HG03095 (cell line): ENCODE measurements around the gene CRYGC.

ENCODE experiments used
- ATAC-seq: cut with Tn5 transposase; IDR thresholded peaks from one replicate; pipeline ENCODE4 v1.9.1; 2021; ENCODE audit warnings: moderate library complexity; ENCODE audit not compliant: unreplicated experiment

CRYGC gene

GRCh38 chr2:208129744-208130711 is at the start of gene CRYGC:
Gene CRYGC (minus strand): TSS chr2:208129828. CDS start chr2:208129792, 36 bp downstream.
- ATAC-seq, result no peak

- ATAC-seq, result no peak
Observed at GRCh38 chr2:208179028-208179609, 49.5 kb upstream of the CRYGC start.

GRCh38 chr2:208175840-208176153 is 46.2 kb upstream of the CRYGC start:
- no peak for ATAC-seq

GRCh38 chr2:208175069-208175839 is 45.6 kb upstream of the CRYGC start:
- ATAC-seq, result peak; percentile 98

GRCh38 chr2:208174144-208174543 is 44.5 kb upstream of the CRYGC start:
- ATAC-seq, result no peak

- ATAC-seq, result no peak
Observed at GRCh38 chr2:208172125-208172524, 42.5 kb upstream of the CRYGC start.

- no peak for ATAC-seq
Observed at GRCh38 chr2:208164951-208165755, 35.5 kb upstream of the CRYGC start.

- no peak for ATAC-seq
Observed at GRCh38 chr2:208163489-208163888, 33.9 kb upstream of the CRYGC start, which contains the start of gene CRYGA. Gene CRYGA (minus strand): TSS chr2:208163589. CDS start chr2:208163556, 33 bp downstream.

- ATAC-seq, result no peak
Observed at GRCh38 chr2:208156439-208156838, 26.8 kb upstream of the CRYGC start.

GRCh38 chr2:208153156-208153555 is 23.5 kb upstream of the CRYGC start:
- no peak for ATAC-seq

GRCh38 chr2:208150956-208151355 is 21.3 kb upstream of the CRYGC start:
- ATAC-seq, result no peak

- ATAC-seq, result no peak
Observed at GRCh38 chr2:208150094-208150493, 20.5 kb upstream of the CRYGC start.

GRCh38 chr2:208148803-208149202 is 19.2 kb upstream of the CRYGC start:
- no peak for ATAC-seq

GRCh38 chr2:208147759-208148158 is 18.1 kb upstream of the CRYGC start:
- ATAC-seq, result no peak

GRCh38 chr2:208147008-208147407 is 17.4 kb upstream of the CRYGC start:
- ATAC-seq, result no peak

- no peak for ATAC-seq
Observed at GRCh38 chr2:208146006-208146405, 16.4 kb upstream of the CRYGC start, which contains the start of gene CRYGB. Gene CRYGB (minus strand): TSS chr2:208146158. CDS start chr2:208146120, 38 bp downstream.

GRCh38 chr2:208142925-208143799 is 13.5 kb upstream of the CRYGC start:
- ATAC-seq, result no peak

- ATAC-seq, result no peak
Observed at GRCh38 chr2:208142240-208142924, 12.8 kb upstream of the CRYGC start.

GRCh38 chr2:208139447-208139846 is 9.8 kb upstream of the CRYGC start:
- no peak for ATAC-seq
